Measurements from ENCODE around the gene GNAQ. TPM values are rescaled to one million over a fixed set of nuclear protein-coding genes. Genes with fewer than 3 reads are reported as not detected.

Gene GNAQ
- total and polyA plus RNA-seq, 2 donors (not counting 1 experiment from before 2014, with no cell fraction given), result 0.60 to 1.4 TPM

DNA sequence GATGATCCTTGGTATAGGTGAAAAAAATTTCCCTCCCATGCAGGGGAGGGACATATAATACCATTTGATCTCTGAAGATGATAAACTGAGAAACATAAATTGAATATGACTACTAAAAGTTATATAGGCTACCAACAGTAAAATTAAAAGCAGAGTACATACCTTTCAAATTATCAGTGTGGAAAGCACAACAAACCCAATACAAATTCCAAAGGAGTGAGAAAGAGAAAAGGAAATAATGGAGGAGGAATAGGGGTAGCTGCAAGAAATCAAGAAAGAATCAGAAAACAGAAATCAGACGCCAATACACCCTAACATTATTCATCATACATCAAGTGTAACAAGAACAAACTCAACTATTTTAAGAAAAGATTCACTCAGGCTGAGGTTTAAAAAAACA lies 17.7 kb downstream of the GNAQ start:
- no peak overlapping the region for H3K27ac Mint-ChIP-seq
- H3K4me3 Mint-ChIP-seq, result no peak overlapping the region
- ChIA-PET CTCF (no interaction called here), POLR2A (no interaction called here)
- peaks cover 8 to 11% of the 10 kb centered on the region in 2 donors for H3K4me1 ChIP-seq (ENCODE audit: control insufficient read depth in 2 of 2, insufficient read depth in 2 of 2, low read length in 2 of 2)
- no peak overlapping the region for H2AFZ ChIP-seq (ENCODE audit: insufficient read depth, low read depth, low read length, poor library complexity, severe bottlenecking)
- intact Hi-C loops (cut with micrococcal nuclease), result no loop called here
- TF ChIP-seq, protein P1, sequence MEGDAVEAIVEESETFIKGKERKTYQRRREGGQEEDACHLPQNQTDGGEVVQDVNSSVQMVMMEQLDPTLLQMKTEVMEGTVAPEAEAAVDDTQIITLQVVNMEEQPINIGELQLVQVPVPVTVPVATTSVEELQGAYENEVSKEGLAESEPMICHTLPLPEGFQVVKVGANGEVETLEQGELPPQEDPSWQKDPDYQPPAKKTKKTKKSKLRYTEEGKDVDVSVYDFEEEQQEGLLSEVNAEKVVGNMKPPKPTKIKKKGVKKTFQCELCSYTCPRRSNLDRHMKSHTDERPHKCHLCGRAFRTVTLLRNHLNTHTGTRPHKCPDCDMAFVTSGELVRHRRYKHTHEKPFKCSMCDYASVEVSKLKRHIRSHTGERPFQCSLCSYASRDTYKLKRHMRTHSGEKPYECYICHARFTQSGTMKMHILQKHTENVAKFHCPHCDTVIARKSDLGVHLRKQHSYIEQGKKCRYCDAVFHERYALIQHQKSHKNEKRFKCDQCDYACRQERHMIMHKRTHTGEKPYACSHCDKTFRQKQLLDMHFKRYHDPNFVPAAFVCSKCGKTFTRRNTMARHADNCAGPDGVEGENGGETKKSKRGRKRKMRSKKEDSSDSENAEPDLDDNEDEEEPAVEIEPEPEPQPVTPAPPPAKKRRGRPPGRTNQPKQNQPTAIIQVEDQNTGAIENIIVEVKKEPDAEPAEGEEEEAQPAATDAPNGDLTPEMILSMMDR (IDR thresholded peaks at IDR 0.05), result no peak
- no peak for TF ChIP-seq EZH2 (IDR thresholded peaks at IDR 0.05; ENCODE audit: borderline replicate concordance, insufficient read depth, low read depth, low read length, poor library complexity, severe bottlenecking)
- no peaks in the 10 kb centered on the region for H3K9me3 ChIP-seq (ENCODE audit: control extremely low read depth in 1 of 3, control insufficient read depth in 2 of 3, insufficient read depth in 1 of 3, low read length in 2 of 3)
- H3K36me3 ChIP-seq (replicated peaks in 1 of 2; ENCODE audit: control extremely low read depth in 1 of 2, control insufficient read depth in 1 of 2, extremely low read depth in 1 of 2, insufficient read depth in 2 of 2, low read length in 1 of 2), result no peaks in the 10 kb centered on the region
- no peak overlapping the region for H3K4me2 ChIP-seq (replicated peaks; ENCODE audit: low read depth, low read length, poor library complexity, severe bottlenecking)
- H3K4me3 ChIP-seq (ENCODE audit: control extremely low read depth in 1 of 5, extremely low read depth in 1 of 5, insufficient read depth in 1 of 5, low read depth in 2 of 5, low read length in 4 of 5), result no peak overlapping the region
- H3K27ac ChIP-seq (ENCODE audit: low read length in 2 of 2), result no peak overlapping the region
- 100% methylated on average over 1 of the region's 1 CpG for WGBS (ENCODE audit: insufficient coverage)
- peaks cover 11% of the 10 kb centered on the region for H3K4me1 Mint-ChIP-seq
- peaks cover 0 to 3% (median 2%) of the 10 kb centered on the region in 4 experiments for H3K27me3 ChIP-seq (replicated peaks in 1 of 4; ENCODE audit: control extremely low read depth in 1 of 4, control insufficient read depth in 3 of 4, insufficient read depth in 4 of 4, low read length in 3 of 4)
- no peaks in the 10 kb centered on the region for H3K9me3 Mint-ChIP-seq (ENCODE audit: insufficient read depth)
- H4K20me1 ChIP-seq (ENCODE audit: control insufficient read depth, insufficient read depth, low read length, poor library complexity, severe bottlenecking), result no peaks in the 10 kb centered on the region
- ATAC-seq (ENCODE audit: low read depth) (no peak), DNase-seq (no peak)
- H3K9ac ChIP-seq (ENCODE audit: low read length), result no peak overlapping the region
- peaks cover 53% of the 10 kb centered on the region for H3K27me3 Mint-ChIP-seq
- H3K79me2 ChIP-seq (ENCODE audit: control insufficient read depth, insufficient read depth, low read length), result no peaks in the 10 kb centered on the region

DNA sequence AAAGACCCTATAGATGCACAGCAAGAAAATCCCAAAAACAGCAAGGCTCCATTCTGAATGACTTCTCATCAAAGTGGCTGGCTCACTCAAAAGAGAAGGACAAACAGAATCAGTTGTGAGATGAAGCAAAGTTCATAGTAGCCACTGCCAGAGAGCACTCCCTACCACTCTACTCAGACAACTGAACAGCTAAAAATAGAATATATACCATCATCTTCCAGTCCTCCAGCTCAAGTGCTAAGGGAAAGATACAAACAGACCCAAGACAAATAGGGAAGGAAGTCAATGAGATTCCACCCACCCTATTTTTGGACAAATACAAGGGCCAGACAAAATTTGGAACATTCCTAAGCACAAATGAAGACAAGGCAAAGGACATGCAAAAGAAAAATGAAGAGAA lies 20.6 kb downstream of the GNAQ start:
- peaks cover 8 to 11% of the 10 kb centered on the region in 2 donors for H3K4me1 ChIP-seq (ENCODE audit: control insufficient read depth in 2 of 2, insufficient read depth in 2 of 2, low read length in 2 of 2)
- no peak overlapping the region for H3K4me3 ChIP-seq (ENCODE audit: control extremely low read depth in 1 of 5, extremely low read depth in 1 of 5, insufficient read depth in 1 of 5, low read depth in 2 of 5, low read length in 4 of 5)
- no peaks in the 10 kb centered on the region for H4K20me1 ChIP-seq (ENCODE audit: control insufficient read depth, insufficient read depth, low read length, poor library complexity, severe bottlenecking)
- Mint-ChIP-seq H3K27me3 (peaks cover 48% of the 10 kb centered on the region), H3K9me3 (ENCODE audit: insufficient read depth) (no peaks in the 10 kb centered on the region), H3K4me3 (no peak overlapping the region), H3K27ac (no peak overlapping the region), H3K4me1 (peaks cover 11% of the 10 kb centered on the region)
- H3K27ac ChIP-seq (ENCODE audit: low read length in 2 of 2), result no peak overlapping the region
- no peak for TF ChIP-seq EZH2 (IDR thresholded peaks at IDR 0.05; ENCODE audit: borderline replicate concordance, insufficient read depth, low read depth, low read length, poor library complexity, severe bottlenecking)
- TF ChIP-seq, protein P1 (IDR thresholded peaks at IDR 0.05), result no peak
- H3K9me3 ChIP-seq (ENCODE audit: control extremely low read depth in 1 of 3, control insufficient read depth in 2 of 3, insufficient read depth in 1 of 3, low read length in 2 of 3), result no peaks in the 10 kb centered on the region
- ATAC-seq (ENCODE audit: low read depth) (no peak), DNase-seq (no peak)
- peaks cover 0 to 7% (median 2%) of the 10 kb centered on the region in 4 experiments for H3K27me3 ChIP-seq (replicated peaks in 1 of 4; ENCODE audit: control extremely low read depth in 1 of 4, control insufficient read depth in 3 of 4, insufficient read depth in 4 of 4, low read length in 3 of 4)
- CTCF ChIA-PET, result no interaction called here
- H3K9ac ChIP-seq (ENCODE audit: low read length), result no peak overlapping the region
- POLR2A ChIA-PET, result no interaction called here
- H3K4me2 ChIP-seq (replicated peaks; ENCODE audit: low read depth, low read length, poor library complexity, severe bottlenecking), result no peak overlapping the region
- no peaks in the 10 kb centered on the region for H3K36me3 ChIP-seq (replicated peaks in 1 of 2; ENCODE audit: control extremely low read depth in 1 of 2, control insufficient read depth in 1 of 2, extremely low read depth in 1 of 2, insufficient read depth in 2 of 2, low read length in 1 of 2)
- no peak overlapping the region for H2AFZ ChIP-seq (ENCODE audit: insufficient read depth, low read depth, low read length, poor library complexity, severe bottlenecking)
- intact Hi-C loops (cut with micrococcal nuclease), result no loop called here
- H3K79me2 ChIP-seq (ENCODE audit: control insufficient read depth, insufficient read depth, low read length), result no peaks in the 10 kb centered on the region

Measured in B cell (primary cell).